Adrenal gland (tissue), 12 donors: ENCODE data around the gene FXYD5. TPM values are rescaled to one million over a fixed set of nuclear protein-coding genes. Genes with fewer than 3 reads are reported as not detected.

ENCODE experiments used
- DNase-seq, 7 donors: peaks; one replicate each; pipeline ENCODE4 v3.0.0-alpha.2; 2019 to 2020
- H3K27ac ChIP-seq, 5 donors: fragments of 200-600 bp; sonication (generic) in 4 of 5; 1 replicate in 3 of 5; 2 replicates in 2 of 5; pipeline versions ENCODE4 v1.5.1 to v1.8.0; 2016 to 2020; ENCODE audit warnings: mild to moderate bottlenecking in 1 of 5
- H3K27me3 ChIP-seq: fragments of 200-600 bp; 2 replicates; pipeline ENCODE4 v1.8.0; 2021
- H3K36me3 ChIP-seq, 2 donors: fragments of 200-600 bp; replicated peaks in 1 of 2; 1 replicate in 1 of 2; 2 replicates in 1 of 2; pipeline versions ENCODE4 v1.5.1 to v1.8.0; 2018 to 2022
- H3K4me1 ChIP-seq, 2 donors: fragments of 200-600 bp; replicated peaks in 1 of 2; 1 replicate in 1 of 2; 2 replicates in 1 of 2; pipeline versions ENCODE4 v1.5.1 to v1.8.0; 2018 to 2021
- H3K4me3 ChIP-seq, 4 donors: fragments of 200-600 bp; sonication (generic) in 3 of 4; one replicate each; pipeline ENCODE4 v1.5.1; 2016 to 2018
- H3K9me3 ChIP-seq, 3 donors: fragments of 200-600 bp; sonication (generic) in 1 of 3; replicated peaks in 1 of 3; 1 replicate in 2 of 3; 2 replicates in 1 of 3; pipeline versions ENCODE4 v1.5.1 to v1.8.0; 2016 to 2021
- CTCF ChIP-seq, 6 experiments: fragments of 450-650 bp in 4 of 6; fragments of 200-600 bp in 2 of 6; sonication (generic) in 1 of 6; IDR thresholded peaks; 1 replicate in 5 of 6; 2 replicates in 1 of 6; pipeline versions ENCODE4 v1.5.1 to v1.8.0; 2016 to 2021; ENCODE audit warnings: antibody characterized with exemption in 6 of 6, mild to moderate bottlenecking in 2 of 6, moderate library complexity in 1 of 6
- POLR2A ChIP-seq, 2 donors: fragments of 450-650 bp; IDR thresholded peaks; one replicate each; pipeline ENCODE4 v1.6.1; 2017; ENCODE audit warnings: antibody characterized with exemption in 2 of 2, mild to moderate bottlenecking in 2 of 2, moderate library complexity in 1 of 2
- WGBS, 4 donors: extraction: QIAGEN DNeasy Blood & Tissue Kit in 2 of 4; methylation state at CpG; one replicate each; pipeline versions ENCODE4 v1.1.5 to v1.1.7; 2013 to 2017; 5-methylcytosine and 5-hydroxymethylcytosine counted together
- intact Hi-C, 2 donors: fragments of 100-400 bp; cut with DNase I; formaldehyde crosslinking; loops; one replicate each; pipeline versions ENCODE4 v1.14.1 to v1.15.0; 2022 to 2023
- polyA plus RNA-seq, 3 donors: library from polyadenylated mRNA; stranded (reverse); fragments of 200-250 nt in 2 of 3; fragments of 350-450 nt in 1 of 3; fragmentation: Illumina TruSeq in 1 of 3; extraction: RNeasy Lipid Tissue Mini Kit (QIAGEN cat#74804) in 1 of 3; gene quantifications; one replicate each; pipeline ENCODE4 v1.2.3, GENCODE V29; 2013 to 2014
- total RNA-seq, 9 donors: library from RNA; depleted of rRNA in 4 of 9; stranded (reverse); fragments of >200 nt in 4 of 9; fragments of 120-200 nt in 1 of 9; fragmentation: NEBNext Ultra II Directional in 1 of 9; extraction: Animal tissue kit (Norgen Biotek cat#: 25700) in 1 of 9; gene quantifications; one replicate each; pipeline versions ENCODE4 v1.1.0 to v1.2.4, GENCODE V29; 2013 to 2023
- donor health status: healthy with polysubstance abuse.
- donor health status: Bipolar disorder and iron deficiency.
- donor health status: DM: yes; HTN: yes; CAD: no.
- donor health status: DM: no; HTN: no; CAD: no.
- donor health status: DM: no; HTN: no; CAD: no.
- donor health status: DM: yes; HTN: yes; CAD: no.

The FXYD5 gene
- total and polyA plus RNA-seq, 12 donors: 4.2 to 123 (median 38.9) TPM

DNA sequence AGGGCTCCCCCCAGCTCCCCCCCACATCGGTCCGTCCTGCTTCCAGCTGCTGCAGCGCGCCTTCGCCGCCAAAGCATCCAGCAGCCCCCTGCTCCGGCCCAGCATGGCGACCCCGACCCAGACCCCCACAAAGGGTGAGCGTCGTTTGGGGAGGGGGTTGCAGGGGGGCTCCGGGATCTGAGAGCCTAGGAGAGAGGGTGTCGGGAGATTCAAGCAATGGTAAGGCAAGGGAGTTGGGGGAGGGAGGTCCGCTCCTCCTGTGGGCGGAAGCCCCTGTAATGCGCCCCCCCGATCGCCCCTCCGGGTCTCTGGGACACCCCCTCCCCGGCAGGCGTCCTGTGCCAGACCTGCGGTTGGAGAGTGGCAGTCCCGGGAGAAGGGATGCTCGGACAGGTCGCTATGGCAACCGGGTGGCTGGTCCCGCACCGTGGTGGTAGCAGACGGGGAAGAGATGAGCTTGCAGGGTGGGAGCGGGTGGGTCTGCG lies 11.3 kb upstream of the FXYD5 start, which contains the start of gene FXYD7:
Gene FXYD7, plus strand, starts transcription at position 25 of the 485 bp plus-strand sequence. Its CDS starts 79 bp downstream, at position 104.
- TF ChIP-seq CTCF (IDR thresholded peaks at IDR 0.05) (peak in 1 of 6 experiments; percentile 28), POLR2A (IDR thresholded peaks at IDR 0.05) (no peak)
- H3K36me3 ChIP-seq: no peaks in the 10 kb centered on the region
- H3K27me3 ChIP-seq: peaks cover 4% of the 10 kb centered on the region
- DNase-seq: no peak
- 7 to 12% (median 11%) methylated on average over 7 to 31 of the region's 31 CpGs for WGBS, 4 donors
- H3K27ac ChIP-seq: no peak within 1 kb of the TSS
- no peak within 1 kb of the TSS for H3K4me3 ChIP-seq
- no peaks in the 10 kb centered on the region for H3K9me3 ChIP-seq
- intact Hi-C loops: loop anchor here in 1 of 2 donors (5.0 kb wide), 1 partner anchor 124 kb away; the partner anchor contains the start of gene USF2
- peaks cover 0 to 15% of the 10 kb centered on the region in 2 donors for H3K4me1 ChIP-seq

DNA sequence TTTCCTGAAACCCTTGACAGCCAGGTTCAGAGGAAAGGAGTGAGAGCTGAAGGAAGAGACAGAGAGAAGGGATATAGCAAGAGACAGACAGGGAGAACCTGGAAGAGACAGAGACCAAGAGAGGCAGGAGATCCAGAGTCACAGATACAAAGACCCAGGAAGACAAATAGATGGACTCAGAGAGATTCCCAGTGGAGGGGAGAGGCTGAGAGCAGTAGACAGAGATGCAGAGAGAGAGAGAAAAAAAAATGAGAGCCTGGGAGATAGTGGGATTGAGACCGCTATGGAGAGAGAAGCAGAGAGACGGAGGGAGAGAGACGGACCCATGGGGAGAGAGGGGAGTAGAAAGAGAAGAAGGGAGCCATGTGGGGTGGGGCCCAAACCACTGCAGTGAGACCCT lies 10.7 kb upstream of the FXYD5 start:
- Histone ChIP-seq H3K27ac (no peak overlapping the region), H3K4me1 (peaks cover 0 to 15% of the 10 kb centered on the region in 2 donors), H3K9me3 (no peaks in the 10 kb centered on the region), H3K27me3 (peaks cover 4% of the 10 kb centered on the region), H3K4me3 (no peak overlapping the region), H3K36me3 (no peaks in the 10 kb centered on the region)
- TF ChIP-seq CTCF (IDR thresholded peaks at IDR 0.05) (no peak), POLR2A (IDR thresholded peaks at IDR 0.05) (no peak)
- DNase-seq: no peak
- WGBS, 4 donors: 32 to 46% (median 36%) methylated on average over 3 of the region's 3 CpGs
- intact Hi-C loops: loop anchor here in 1 of 2 donors (5.0 kb wide), 1 partner anchor 123 kb away; the partner anchor contains the start of gene USF2

DNA sequence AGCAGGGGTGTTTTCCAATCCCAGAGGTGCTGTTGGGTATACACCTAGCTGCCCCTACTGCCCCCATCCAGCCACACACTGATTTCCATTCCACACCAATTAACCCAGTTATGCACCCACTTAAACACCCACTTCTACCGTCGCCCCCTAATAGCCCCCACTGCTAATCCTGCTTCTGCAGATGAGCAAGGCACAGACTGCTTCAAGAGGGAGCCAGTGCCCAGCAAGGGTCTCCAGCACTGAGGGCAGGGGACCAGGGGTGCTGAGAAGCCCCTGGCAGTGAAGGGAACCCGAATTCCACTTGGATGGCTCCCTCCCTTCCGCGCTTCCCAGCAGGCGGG lies 10.3 kb upstream of the FXYD5 start:
- TF ChIP-seq CTCF (IDR thresholded peaks at IDR 0.05) (no peak), POLR2A (IDR thresholded peaks at IDR 0.05) (no peak)
- peaks cover 0 to 15% of the 10 kb centered on the region in 2 donors for H3K4me1 ChIP-seq
- H3K27ac ChIP-seq: no peak overlapping the region
- no peaks in the 10 kb centered on the region for H3K9me3 ChIP-seq
- DNase-seq: no peak
- peaks cover 4% of the 10 kb centered on the region for H3K27me3 ChIP-seq
- no peaks in the 10 kb centered on the region for H3K36me3 ChIP-seq
- intact Hi-C loops: loop anchor here in 1 of 2 donors (5.0 kb wide), 1 partner anchor 123 kb away; the partner anchor contains the start of gene USF2
- H3K4me3 ChIP-seq: no peak overlapping the region
- WGBS, 4 donors: 24 to 38% (median 26%) methylated on average over 3 to 6 of the region's 6 CpGs

GRCh38 chr19:35144600-35145436 lies 9.7 kb upstream of the FXYD5 start:
- intact Hi-C loops: loop anchor here in 1 of 2 donors (5.0 kb wide), 1 partner anchor 122 kb away; the partner anchor contains the start of gene USF2
- Histone ChIP-seq H3K27me3 (peaks cover 4% of the 10 kb centered on the region), H3K9me3 (no peaks in the 10 kb centered on the region), H3K4me1 (peaks cover 0 to 15% of the 10 kb centered on the region in 2 donors), H3K27ac (no peak overlapping the region), H3K36me3 (no peaks in the 10 kb centered on the region), H3K4me3 (no peak overlapping the region)
- peak in 1 of 7 donors; percentile 32 for DNase-seq
- 19 to 28% (median 21%) methylated on average over 10 to 15 of the region's 15 CpGs for WGBS, 4 donors
- TF ChIP-seq CTCF (IDR thresholded peaks at IDR 0.05) (no peak), POLR2A (IDR thresholded peaks at IDR 0.05) (no peak)
